ENCODE measurements around the gene SLC6A2. TPM values are rescaled to one million over a fixed set of nuclear protein-coding genes. Genes with fewer than 3 reads are reported as not detected.

The SLC6A2 gene
- total RNA-seq, 1 donor from 2014 or later = not detected

- TF ChIP-seq EZH2 (IDR thresholded peaks at IDR 0.05) = no peak
- Mint-ChIP-seq H3K9me3 (no peaks in the 10 kb centered on the region), H3K4me3 (no peak overlapping the region), H3K36me3 (no peaks in the 10 kb centered on the region), H3K27me3 (ENCODE audit: insufficient read depth, low read depth) (peaks cover 6% of the 10 kb centered on the region), H3K4me1 (no peaks in the 10 kb centered on the region), H3K27ac (no peak overlapping the region)
- no peaks in the 10 kb centered on the region for H3K4me1 ChIP-seq
- H3K4me3 ChIP-seq = no peak overlapping the region
- H3K27me3 ChIP-seq = no peaks in the 10 kb centered on the region
- H3K27ac ChIP-seq = no peak overlapping the region
- H3K4me2 ChIP-seq = no peak overlapping the region
- H4K20me1 ChIP-seq (ENCODE audit: low read depth) = no peaks in the 10 kb centered on the region
- DNase-seq (ENCODE audit: low spot score) = no peak
- no peak overlapping the region for H2AFZ ChIP-seq (replicated peaks)
- no peak overlapping the region for H3K9ac ChIP-seq
- no peaks in the 10 kb centered on the region for H3K36me3 ChIP-seq
- H3K9me3 ChIP-seq (ENCODE audit: low read depth) = no peaks in the 10 kb centered on the region
- no peaks in the 10 kb centered on the region for H3F3A ChIP-seq (ENCODE audit: low read depth)
- H3K79me2 ChIP-seq (ENCODE audit: low read depth) = no peaks in the 10 kb centered on the region
Observed at GRCh38 chr16:55691771-55692170, 36.0 kb downstream of the SLC6A2 start.

GRCh38 chr16:55695595-55695994 is 39.8 kb downstream of the SLC6A2 start:
- Histone ChIP-seq H3K27me3 (no peaks in the 10 kb centered on the region), H3K9ac (no peak overlapping the region), H3K4me2 (no peak overlapping the region), H2AFZ (replicated peaks) (no peak overlapping the region), H3F3A (ENCODE audit: low read depth) (no peaks in the 10 kb centered on the region), H4K20me1 (ENCODE audit: low read depth) (no peaks in the 10 kb centered on the region), H3K4me1 (no peaks in the 10 kb centered on the region), H3K4me3 (no peak overlapping the region), H3K36me3 (no peaks in the 10 kb centered on the region), H3K9me3 (ENCODE audit: low read depth) (no peaks in the 10 kb centered on the region), H3K79me2 (ENCODE audit: low read depth) (no peaks in the 10 kb centered on the region), H3K27ac (no peak overlapping the region)
- no peaks in the 10 kb centered on the region for H3K36me3 Mint-ChIP-seq
- peaks cover 9% of the 10 kb centered on the region for H3K27me3 Mint-ChIP-seq (ENCODE audit: insufficient read depth, low read depth)
- no peaks in the 10 kb centered on the region for H3K4me1 Mint-ChIP-seq
- H3K4me3 Mint-ChIP-seq = no peak overlapping the region
- no peaks in the 10 kb centered on the region for H3K9me3 Mint-ChIP-seq
- H3K27ac Mint-ChIP-seq = no peak overlapping the region
- DNase-seq (ENCODE audit: low spot score) = no peak
- TF ChIP-seq CTCF (IDR thresholded peaks at IDR 0.05) = no peak
- TF ChIP-seq EZH2 (IDR thresholded peaks at IDR 0.05) = no peak

- Histone ChIP-seq H3K79me2 (ENCODE audit: low read depth) (no peaks in the 10 kb centered on the region), H3K9ac (no peak overlapping the region), H3F3A (ENCODE audit: low read depth) (no peaks in the 10 kb centered on the region), H3K27me3 (no peaks in the 10 kb centered on the region), H4K20me1 (ENCODE audit: low read depth) (no peaks in the 10 kb centered on the region), H3K4me2 (no peak overlapping the region), H3K4me1 (no peaks in the 10 kb centered on the region), H3K27ac (no peak overlapping the region), H3K4me3 (no peak overlapping the region), H3K9me3 (ENCODE audit: low read depth) (no peaks in the 10 kb centered on the region), H2AFZ (replicated peaks) (no peak overlapping the region), H3K36me3 (no peaks in the 10 kb centered on the region)
- Mint-ChIP-seq H3K27me3 (ENCODE audit: insufficient read depth, low read depth) (peaks cover 14% of the 10 kb centered on the region), H3K27ac (no peak overlapping the region), H3K9me3 (no peaks in the 10 kb centered on the region), H3K4me1 (peaks cover 5% of the 10 kb centered on the region), H3K36me3 (no peaks in the 10 kb centered on the region), H3K4me3 (no peak overlapping the region)
- DNase-seq (ENCODE audit: low spot score) = no peak
- TF ChIP-seq CTCF (IDR thresholded peaks at IDR 0.05) (no peak), EZH2phosphoT487 (IDR thresholded peaks at IDR 0.05) (no peak), EZH2 (IDR thresholded peaks at IDR 0.05) (no peak)
Observed at GRCh38 chr16:55697867-55698266, 42.1 kb downstream of the SLC6A2 start.

- no peaks in the 10 kb centered on the region for H3K9me3 ChIP-seq (ENCODE audit: low read depth)
- no peaks in the 10 kb centered on the region for H3K36me3 Mint-ChIP-seq
- no peak overlapping the region for H3K9ac ChIP-seq
- H3K4me1 ChIP-seq = no peaks in the 10 kb centered on the region
- H4K20me1 ChIP-seq (ENCODE audit: low read depth) = no peaks in the 10 kb centered on the region
- no peaks in the 10 kb centered on the region for H3F3A ChIP-seq (ENCODE audit: low read depth)
- no peak overlapping the region for H3K27ac ChIP-seq
- no peaks in the 10 kb centered on the region for H3K27me3 ChIP-seq
- H3K4me3 ChIP-seq = no peak overlapping the region
- TF ChIP-seq EZH2 (IDR thresholded peaks at IDR 0.05) (no peak), CTCF (IDR thresholded peaks at IDR 0.05) (no peak), EZH2phosphoT487 (IDR thresholded peaks at IDR 0.05) (no peak)
- H3K27me3 Mint-ChIP-seq (ENCODE audit: insufficient read depth, low read depth) = peaks cover 14% of the 10 kb centered on the region
- H2AFZ ChIP-seq (replicated peaks) = no peak overlapping the region
- H3K4me1 Mint-ChIP-seq = peaks cover 5% of the 10 kb centered on the region
- no peak overlapping the region for H3K27ac Mint-ChIP-seq
- H3K9me3 Mint-ChIP-seq = no peaks in the 10 kb centered on the region
- no peak overlapping the region for H3K4me2 ChIP-seq
- DNase-seq (ENCODE audit: low spot score) = no peak
- H3K36me3 ChIP-seq = no peaks in the 10 kb centered on the region
- H3K79me2 ChIP-seq (ENCODE audit: low read depth) = no peaks in the 10 kb centered on the region
- no peak overlapping the region for H3K4me3 Mint-ChIP-seq
Observed at GRCh38 chr16:55698331-55698730, 42.5 kb downstream of the SLC6A2 start.

Data from neural progenitor cell (in vitro differentiated cells).